ENCODE results near the gene TSNAX.

Gene TSNAX

DNA sequence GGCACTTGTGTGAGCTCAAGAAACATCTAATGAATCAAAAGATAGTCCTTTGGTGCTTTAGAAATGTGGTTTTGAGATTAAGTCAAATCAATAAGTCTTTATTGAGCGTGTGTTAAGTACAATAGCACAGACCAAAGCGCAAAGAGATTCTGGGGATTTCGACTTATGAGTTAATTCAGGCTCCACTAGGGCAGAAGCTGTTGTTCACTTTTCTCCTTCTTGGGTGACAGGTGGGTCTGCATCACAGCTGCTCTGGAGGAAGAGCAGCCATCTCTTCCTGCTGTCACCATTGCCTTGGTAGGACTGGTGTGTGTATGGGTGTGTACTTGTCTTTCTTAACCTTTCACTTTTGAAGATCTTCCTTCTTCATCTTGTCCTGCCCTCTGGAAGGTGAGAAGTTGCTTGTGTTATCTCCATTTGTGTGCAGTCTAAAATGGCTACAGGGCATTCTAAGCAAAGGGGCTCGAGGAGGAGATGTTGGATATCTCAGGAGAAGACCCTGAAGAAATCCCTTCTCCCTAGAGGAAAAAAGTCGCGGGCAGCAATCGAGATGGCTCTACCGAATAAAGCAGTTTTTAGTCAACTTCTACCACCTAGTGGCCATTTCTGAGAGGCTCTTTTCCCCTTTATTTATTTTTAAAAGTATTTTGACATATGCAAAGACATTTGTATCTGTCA lies 75.3 kb downstream of the TSNAX start:
- DNase-seq = peak; percentile 71

DNA sequence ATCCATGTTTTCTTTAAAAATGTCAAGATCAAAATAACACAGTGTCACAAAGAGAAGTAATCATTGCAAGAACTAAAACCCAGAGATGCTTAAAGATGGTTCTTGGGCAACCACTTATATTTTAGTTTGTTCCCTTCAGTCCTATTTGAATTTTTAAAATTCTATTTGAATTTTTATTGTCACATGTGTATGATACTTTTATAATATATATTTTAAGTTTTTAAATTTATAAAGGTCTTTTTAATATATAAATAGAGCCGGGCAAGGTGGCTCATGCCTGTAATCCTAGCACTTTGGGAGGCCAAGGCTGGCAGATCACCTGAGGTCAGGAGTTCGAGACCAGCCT lies 75.8 kb downstream of the TSNAX start:
- DNase-seq = no peak

DNA sequence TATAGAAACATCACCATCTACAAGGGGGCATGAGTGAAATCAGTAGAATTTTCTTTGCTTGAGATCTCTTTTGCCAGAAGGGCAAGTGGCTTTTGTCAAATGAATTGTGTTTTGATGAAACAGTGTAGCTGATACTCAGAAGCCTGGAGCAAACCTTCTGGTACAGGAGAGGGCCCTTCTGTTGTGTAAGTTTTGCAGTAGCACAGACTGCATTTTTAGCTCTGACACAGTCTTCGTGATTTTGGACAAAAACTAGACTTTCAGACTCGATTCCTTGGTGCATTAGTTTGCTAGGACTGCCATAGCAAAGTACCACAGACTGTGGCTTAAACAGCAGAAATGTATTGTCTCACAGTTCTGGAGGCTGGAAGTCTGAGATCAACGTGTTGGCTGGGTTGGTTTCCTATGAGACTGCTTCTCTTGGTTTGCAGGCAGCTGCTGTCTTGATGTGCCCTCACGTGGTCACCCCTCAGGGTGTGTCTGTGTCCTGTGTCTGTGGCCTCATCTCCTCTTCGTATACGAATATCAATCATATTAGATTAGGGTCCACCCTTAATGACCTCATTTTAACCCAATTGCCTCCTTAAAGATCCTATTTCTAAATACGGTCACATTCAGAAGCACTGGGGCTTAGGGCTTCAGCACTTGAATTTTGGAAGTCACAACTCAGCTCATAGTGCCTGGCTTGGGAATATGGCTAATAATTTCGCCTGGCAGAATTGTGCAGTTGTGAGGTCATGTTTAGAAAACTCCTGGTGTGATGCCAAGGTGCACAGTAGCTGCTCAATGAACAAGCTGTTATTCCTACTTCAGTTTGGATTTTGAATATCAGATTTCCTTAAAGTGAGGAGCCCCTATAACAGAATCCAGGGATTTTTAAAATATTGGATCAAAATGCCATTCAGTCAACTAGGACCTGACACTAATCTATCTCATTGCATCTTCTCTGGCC lies 77.0 kb downstream of the TSNAX start:
- no peak for DNase-seq

DNA sequence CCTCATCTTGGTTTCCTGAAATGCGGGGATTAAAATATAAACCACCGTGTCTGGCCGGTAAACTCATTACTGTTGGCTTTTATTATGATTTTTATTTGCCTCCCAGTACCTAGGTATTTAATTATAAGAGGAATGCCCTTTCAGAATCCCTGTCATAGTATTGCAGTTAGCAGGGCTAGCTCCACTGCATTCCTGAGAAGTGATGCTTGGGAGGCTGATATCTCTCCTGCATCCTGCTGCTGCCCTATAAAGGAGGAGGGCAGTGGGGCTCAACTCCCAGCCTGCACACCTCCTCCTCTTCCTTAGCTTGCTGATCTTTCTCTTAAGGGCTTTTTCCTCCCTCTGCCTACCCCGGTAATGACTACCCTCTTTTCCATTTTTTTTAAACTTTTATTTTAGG lies 78.2 kb downstream of the TSNAX start:
- DNase-seq = no peak

DNA sequence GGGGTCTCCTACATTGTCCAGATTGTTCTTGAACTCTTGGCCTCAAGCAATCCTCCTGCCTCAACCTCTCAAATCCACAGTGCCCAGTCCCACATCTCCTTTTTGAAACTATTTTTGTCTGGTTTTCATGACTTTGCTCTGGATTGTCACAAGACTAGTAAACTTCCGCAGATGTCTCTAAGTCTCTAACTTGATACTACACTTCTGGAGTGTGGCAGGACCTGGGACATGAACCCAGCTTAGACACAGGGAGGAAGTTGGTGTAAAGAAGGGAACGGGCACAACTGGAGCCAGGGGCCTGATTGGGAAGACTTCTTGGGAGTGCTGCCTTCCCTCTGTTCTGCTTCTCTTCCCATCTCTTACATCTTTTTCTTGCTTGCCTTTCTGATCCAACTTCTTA lies 81.9 kb downstream of the TSNAX start:
- DNase-seq = no peak

DNA sequence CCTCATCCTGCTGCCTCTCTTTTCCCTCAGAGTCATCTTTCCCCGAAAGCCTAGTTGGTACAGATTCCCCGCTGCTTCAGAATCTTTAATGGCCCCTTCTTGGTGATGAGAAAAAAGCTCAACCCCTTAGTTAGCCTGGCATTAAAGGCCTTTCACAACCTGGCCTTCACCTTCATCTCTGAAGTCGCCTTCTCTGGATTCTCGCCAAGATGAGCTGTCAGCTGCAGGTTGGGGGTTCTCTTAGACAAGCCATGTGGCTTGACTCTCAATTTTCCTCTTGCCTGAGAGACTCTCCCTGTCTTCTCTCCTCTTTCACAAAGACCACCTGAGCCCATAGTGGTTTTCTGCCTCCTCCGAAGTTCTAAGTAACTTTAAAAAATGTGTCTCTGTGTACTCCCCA lies 82.6 kb downstream of the TSNAX start:
- DNase-seq = no peak

DNA sequence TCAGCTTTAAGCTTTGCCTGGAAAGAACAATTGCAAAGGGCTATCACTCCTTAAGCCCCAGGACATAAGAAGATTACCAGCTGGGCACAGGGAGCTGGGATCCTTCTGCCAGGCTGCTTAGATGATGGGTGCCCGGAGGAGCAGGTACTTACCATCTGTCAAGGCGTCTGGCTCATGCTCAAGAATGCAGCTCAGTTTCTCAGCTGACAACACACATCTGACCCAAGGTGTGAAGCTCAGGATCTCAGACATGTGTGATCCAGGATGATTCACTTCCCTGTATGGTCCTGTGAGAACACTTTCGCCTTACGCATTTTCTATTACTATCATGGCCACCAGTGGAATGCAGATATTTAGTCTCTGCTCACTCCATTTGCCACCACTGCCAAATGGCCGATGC lies 83.4 kb downstream of the TSNAX start:
- no peak for DNase-seq

DNA sequence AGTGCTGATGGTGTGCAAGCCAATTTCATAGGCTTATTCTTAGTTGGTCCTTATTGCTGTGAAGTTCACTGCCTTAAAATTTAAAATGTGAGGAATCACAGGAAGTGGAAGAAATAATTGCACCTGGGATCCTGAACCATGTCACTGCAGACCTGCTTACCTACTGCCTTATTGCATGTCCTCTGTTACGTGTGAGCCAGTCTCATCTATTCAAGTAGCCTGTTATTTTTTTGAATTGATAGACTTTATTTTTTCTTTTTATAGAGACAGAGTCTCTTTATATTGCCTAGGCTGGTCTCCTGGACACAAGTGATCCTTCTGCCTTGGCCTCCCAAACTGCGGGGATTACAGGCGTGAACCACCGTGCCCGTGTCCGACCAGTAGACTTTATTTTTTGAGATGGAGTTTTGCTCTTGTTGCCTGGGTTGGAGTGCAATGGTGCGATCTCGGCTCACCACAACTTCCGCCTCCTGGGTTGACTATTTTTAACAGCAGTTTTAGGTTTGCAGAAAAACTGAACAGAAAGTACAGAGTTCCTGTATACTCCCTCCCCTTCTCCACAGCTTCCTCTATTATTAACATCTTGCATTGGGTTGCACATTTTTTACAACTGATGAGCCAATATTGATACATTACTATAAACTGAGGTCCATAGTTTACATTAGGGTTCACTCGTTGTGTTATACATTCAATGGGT lies 84.1 kb downstream of the TSNAX start:
- DNase-seq = no peak

DNA sequence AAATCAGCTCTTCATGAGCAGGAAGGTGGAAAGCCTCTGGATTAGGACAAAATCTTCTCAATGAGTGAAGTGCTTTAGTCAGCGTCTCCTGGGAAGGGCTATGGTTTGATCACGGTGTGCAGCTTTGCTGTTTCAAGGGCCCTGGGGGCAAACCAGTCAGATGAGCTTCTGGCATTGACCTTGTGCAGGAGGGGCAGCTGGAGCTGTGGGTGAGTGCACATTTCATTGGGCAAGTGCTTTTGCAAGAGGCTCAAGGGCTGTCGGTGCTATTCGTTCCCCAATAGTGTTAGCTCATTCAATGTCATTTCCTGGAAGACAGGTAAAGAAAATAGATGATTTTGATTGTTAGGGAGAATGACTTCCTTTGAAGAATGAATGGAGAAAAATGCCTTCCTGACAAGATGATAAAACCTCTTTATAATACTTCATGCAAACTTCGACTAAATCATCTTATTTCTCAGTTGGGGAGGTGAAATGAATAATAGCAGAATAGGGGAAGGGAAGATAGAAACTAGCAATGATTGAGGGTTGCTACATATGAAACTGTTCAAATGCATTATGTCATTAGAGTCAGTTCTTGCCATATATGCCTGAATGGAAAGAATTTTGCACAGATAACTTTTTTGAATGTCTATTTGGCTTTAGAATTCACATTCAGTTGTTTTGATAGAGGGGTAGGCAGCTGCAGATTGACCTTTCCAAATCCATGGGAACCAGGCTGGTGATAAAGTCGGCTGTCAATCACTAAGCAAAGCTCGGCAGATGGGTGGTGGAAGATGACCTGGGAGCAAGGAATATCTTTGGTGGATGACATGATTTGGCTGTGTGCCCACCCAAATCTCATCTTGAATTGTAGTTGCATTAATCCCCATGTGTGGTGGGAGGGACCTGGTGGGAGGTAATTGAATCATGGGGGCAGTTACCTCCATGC lies 85.2 kb downstream of the TSNAX start:
- DNase-seq = peak; percentile 4

Measured in NCI-H1436 (cell line).